Upper lobe of left lung (tissue), 6 donors: ENCODE results near the gene SORBS1. TPM values are rescaled to one million over a fixed set of nuclear protein-coding genes. Genes with fewer than 3 reads are reported as not detected.

Experiments used
- ATAC-seq, 2 donors: fragments of 200-7000 bp; cut with Tn5 transposase; one replicate each; pipeline ENCODE4 v1.9.1; 2022; ENCODE audit warnings: mild to moderate bottlenecking in 2 of 2, moderate library complexity in 2 of 2; ENCODE audit not compliant: low FRiP score in 2 of 2
- DNase-seq, 2 donors: peaks; one replicate each; pipeline ENCODE4 v3.0.0-alpha.2; 2019 to 2020
- H3K27ac ChIP-seq, 4 donors: fragments of 200-600 bp; sonication (generic); one replicate each; pipeline ENCODE4 v1.5.1; 2016 to 2019
- H3K27me3 ChIP-seq, 4 donors: fragments of 200-600 bp; sonication (generic); one replicate each; pipeline ENCODE4 v1.5.1; 2017 to 2019
- H3K36me3 ChIP-seq, 4 donors: fragments of 200-600 bp; sonication (generic); one replicate each; pipeline ENCODE4 v1.5.1; 2016 to 2019
- H3K4me1 ChIP-seq, 4 donors: fragments of 200-600 bp; sonication (generic); one replicate each; pipeline ENCODE4 v1.5.1; 2018 to 2019
- H3K4me3 ChIP-seq, 4 donors: fragments of 200-600 bp; sonication (generic); one replicate each; pipeline ENCODE4 v1.5.1; 2017 to 2019; ENCODE audit warnings: mild to moderate bottlenecking in 2 of 4, moderate library complexity in 1 of 4
- H3K9me3 ChIP-seq, 4 donors: fragments of 200-600 bp; sonication (generic); one replicate each; pipeline ENCODE4 v1.5.1; 2018 to 2019
- EP300 ChIP-seq, 4 donors: sonication (generic); formaldehyde crosslinking; IDR thresholded peaks; one replicate each; pipeline ENCODE4 v1.5.1; 2017; ENCODE audit warnings: antibody characterized with exemption in 4 of 4, control low read depth in 2 of 4
- POLR2A ChIP-seq, 4 donors: fragments of 450-650 bp; IDR thresholded peaks; one replicate each; pipeline ENCODE4 v1.5.1; 2016 to 2017; ENCODE audit warnings: antibody characterized with exemption in 4 of 4, mild to moderate bottlenecking in 2 of 4
- POLR2AphosphoS5 ChIP-seq, 2 donors: sonication (generic); formaldehyde crosslinking; IDR thresholded peaks; one replicate each; pipeline ENCODE4 v1.5.1; 2017; ENCODE audit warnings: antibody characterized with exemption in 2 of 2
- WGBS, 2 donors: methylation state at CpG; one replicate each; pipeline ENCODE4 v1.1.5; 2017 to 2018; 5-methylcytosine and 5-hydroxymethylcytosine counted together
- total RNA-seq, 6 donors: library from RNA; depleted of rRNA in 4 of 6; stranded (reverse); fragments of >200 nt in 4 of 6; gene quantifications; one replicate each; pipeline versions ENCODE4 v1.1.0 to v1.2.1, GENCODE V29; 2016 to 2021
- TF ChIP-seq, protein P1 (sequence below), 6 experiments: fragments of 450-650 bp in 4 of 6; fragments of 200-600 bp in 2 of 6; sonication (generic) in 2 of 6; IDR thresholded peaks; one replicate each; pipeline ENCODE4 v1.5.1; 2016 to 2019; ENCODE audit warnings: antibody characterized with exemption in 6 of 6
- donor health status: DM: no; HTN: no; CAD: no; lungs with moderate emphysema.
- donor health status: DM: no; HTN: yes; CAD: no; lungs with severe emphysema.

Gene SORBS1
- total RNA-seq, 6 donors from 2014 or later: 45.8 to 116 (median 71.7) TPM

DNA sequence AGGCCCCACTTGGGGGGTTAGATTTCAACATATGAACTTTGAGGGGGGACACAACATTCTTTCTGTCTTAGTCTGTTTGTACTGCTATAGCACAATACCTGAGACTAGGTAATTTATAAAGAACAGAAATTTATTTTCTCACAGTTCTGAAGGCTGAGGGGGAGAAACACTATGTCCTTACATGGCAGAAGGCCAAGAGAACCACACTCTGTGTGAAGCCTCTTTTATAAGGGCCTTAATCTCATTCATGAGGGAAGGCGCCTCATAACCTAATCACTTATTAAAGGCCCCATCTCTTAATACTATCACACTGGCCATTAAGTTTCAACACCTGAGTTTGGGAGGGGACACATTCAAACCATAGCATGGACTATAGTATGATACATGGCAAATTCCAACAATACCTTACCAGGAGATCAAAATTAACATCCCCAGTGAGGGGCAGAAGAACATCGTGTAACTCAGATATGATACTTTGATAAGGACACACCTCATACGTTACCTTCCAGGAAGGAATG, 261.1 kb downstream of the SORBS1 start:
- H3K36me3 ChIP-seq: no peaks in the 10 kb centered on the region
- no peak overlapping the region for H3K4me3 ChIP-seq
- no peak overlapping the region for H3K27ac ChIP-seq
- no peak for DNase-seq
- H3K4me1 ChIP-seq: peaks cover under 1 to 9% (median 3%) of the 10 kb centered on the region in 4 donors
- TF ChIP-seq, protein P1, sequence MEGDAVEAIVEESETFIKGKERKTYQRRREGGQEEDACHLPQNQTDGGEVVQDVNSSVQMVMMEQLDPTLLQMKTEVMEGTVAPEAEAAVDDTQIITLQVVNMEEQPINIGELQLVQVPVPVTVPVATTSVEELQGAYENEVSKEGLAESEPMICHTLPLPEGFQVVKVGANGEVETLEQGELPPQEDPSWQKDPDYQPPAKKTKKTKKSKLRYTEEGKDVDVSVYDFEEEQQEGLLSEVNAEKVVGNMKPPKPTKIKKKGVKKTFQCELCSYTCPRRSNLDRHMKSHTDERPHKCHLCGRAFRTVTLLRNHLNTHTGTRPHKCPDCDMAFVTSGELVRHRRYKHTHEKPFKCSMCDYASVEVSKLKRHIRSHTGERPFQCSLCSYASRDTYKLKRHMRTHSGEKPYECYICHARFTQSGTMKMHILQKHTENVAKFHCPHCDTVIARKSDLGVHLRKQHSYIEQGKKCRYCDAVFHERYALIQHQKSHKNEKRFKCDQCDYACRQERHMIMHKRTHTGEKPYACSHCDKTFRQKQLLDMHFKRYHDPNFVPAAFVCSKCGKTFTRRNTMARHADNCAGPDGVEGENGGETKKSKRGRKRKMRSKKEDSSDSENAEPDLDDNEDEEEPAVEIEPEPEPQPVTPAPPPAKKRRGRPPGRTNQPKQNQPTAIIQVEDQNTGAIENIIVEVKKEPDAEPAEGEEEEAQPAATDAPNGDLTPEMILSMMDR (IDR thresholded peaks at IDR 0.05): no peak
- TF ChIP-seq EP300 (IDR thresholded peaks at IDR 0.05) (no peak), POLR2A (IDR thresholded peaks at IDR 0.05) (no peak), POLR2AphosphoS5 (IDR thresholded peaks at IDR 0.05) (no peak)
- H3K9me3 ChIP-seq: no peaks in the 10 kb centered on the region
- no peaks in the 10 kb centered on the region for H3K27me3 ChIP-seq
- ATAC-seq: no peak
- 85 to 91% methylated on average over 3 of the region's 3 CpGs for WGBS, 2 donors

DNA sequence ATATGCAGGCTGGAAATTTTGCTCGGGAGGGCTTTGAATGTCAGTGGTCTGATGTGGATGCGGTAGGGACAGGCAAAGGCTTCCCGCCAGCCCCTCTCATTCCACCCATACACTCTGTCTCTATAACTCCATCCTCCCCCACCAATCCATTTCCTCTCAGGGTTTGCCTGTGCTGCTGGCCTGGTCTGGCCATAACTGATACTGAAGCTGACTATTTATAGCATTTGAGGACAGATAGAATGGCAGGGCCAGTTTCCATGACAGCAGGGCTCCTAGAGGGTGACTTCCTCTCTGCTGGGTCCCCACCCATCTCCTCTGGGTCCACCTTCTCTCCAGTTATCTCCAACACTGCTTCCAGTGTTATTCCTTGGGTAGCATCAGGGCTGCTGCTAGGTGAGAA, 263.8 kb downstream of the SORBS1 start:
- TF ChIP-seq EP300 (IDR thresholded peaks at IDR 0.05): no peak
- no peak for TF ChIP-seq POLR2AphosphoS5 (IDR thresholded peaks at IDR 0.05)
- TF ChIP-seq, protein P1 (IDR thresholded peaks at IDR 0.05): no peak
- TF ChIP-seq POLR2A (IDR thresholded peaks at IDR 0.05): no peak
- H3K27ac ChIP-seq: no peak overlapping the region
- 85 to 89% methylated on average over 3 of the region's 3 CpGs for WGBS, 2 donors
- ATAC-seq: no peak
- no peaks in the 10 kb centered on the region for H3K9me3 ChIP-seq
- no peaks in the 10 kb centered on the region for H3K36me3 ChIP-seq
- H3K4me3 ChIP-seq: no peak overlapping the region
- H3K4me1 ChIP-seq: peaks cover 5 to 17% (median 9%) of the 10 kb centered on the region in 4 donors
- H3K27me3 ChIP-seq: no peaks in the 10 kb centered on the region
- DNase-seq: no peak

DNA sequence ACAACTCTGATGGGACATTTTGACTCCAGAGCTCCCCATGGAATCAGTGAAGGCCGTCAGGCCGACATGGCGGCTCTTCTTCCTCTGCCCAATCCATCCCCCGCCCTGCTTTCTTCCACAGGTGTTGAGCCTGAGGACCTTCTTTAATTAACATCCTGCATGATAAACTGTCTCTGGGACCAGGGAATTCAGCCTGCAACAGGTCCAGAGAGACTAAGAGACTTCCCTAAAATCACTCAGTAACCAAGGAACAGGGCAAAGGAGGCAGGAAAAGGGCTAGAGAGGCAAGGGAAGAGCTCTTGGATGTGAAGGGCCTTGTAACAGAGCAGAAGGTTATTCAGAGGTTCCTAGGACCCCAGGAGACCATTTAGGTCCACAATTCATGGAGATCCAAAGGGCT, 264.4 kb downstream of the SORBS1 start:
- 98 to 100% methylated on average over 4 of the region's 4 CpGs for WGBS, 2 donors
- ATAC-seq: no peak
- no peak overlapping the region for H3K4me3 ChIP-seq
- no peak for DNase-seq
- TF ChIP-seq EP300 (IDR thresholded peaks at IDR 0.05) (no peak), POLR2A (IDR thresholded peaks at IDR 0.05) (no peak), POLR2AphosphoS5 (IDR thresholded peaks at IDR 0.05) (no peak)
- TF ChIP-seq, protein P1 (IDR thresholded peaks at IDR 0.05): no peak
- H3K4me1 ChIP-seq: peaks cover 5 to 17% (median 9%) of the 10 kb centered on the region in 4 donors
- no peaks in the 10 kb centered on the region for H3K9me3 ChIP-seq
- H3K36me3 ChIP-seq: no peaks in the 10 kb centered on the region
- peak overlapping the region in 1 of 4 donors; percentile 7 for H3K27ac ChIP-seq
- no peaks in the 10 kb centered on the region for H3K27me3 ChIP-seq

DNA sequence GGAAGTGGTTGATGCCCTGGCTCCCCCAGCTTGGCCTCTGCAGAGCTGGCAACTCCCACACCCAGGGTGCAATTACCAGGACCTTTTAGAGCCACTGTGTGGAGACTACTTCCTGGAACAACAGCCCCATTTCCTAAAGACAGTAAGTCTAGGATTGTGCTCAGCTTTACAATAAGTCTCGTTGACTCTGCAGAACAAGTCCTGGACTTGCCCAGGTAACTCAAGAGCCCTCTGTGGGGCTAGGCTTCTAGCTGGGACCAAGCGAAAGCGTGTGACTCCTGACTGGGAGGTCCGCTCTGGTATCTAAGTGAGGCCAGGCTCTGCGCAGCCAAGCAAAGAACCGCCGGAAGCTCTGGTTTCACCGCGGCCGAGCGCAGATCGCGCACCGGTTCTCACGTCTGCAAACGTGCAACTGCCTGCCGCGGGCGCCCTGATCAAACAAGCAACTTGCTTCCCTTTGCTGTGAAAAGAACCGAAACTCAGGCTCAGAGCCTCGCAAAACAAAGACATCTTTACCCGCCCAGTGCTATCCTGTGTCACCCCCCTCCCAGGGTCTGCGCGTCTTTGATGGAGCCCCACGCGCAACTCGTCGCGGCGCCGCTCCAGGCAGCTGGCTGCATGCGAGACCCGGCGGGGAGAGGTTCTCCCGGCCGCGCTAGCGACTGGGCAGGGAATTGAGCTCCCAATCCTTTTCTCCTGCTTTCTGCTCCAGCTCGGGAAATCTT, 266.0 kb downstream of the SORBS1 start:
- no peaks in the 10 kb centered on the region for H3K9me3 ChIP-seq
- H3K4me1 ChIP-seq: peaks cover 5 to 24% (median 10%) of the 10 kb centered on the region in 4 donors
- no peaks in the 10 kb centered on the region for H3K27me3 ChIP-seq
- H3K4me3 ChIP-seq: peak overlapping the region in 3 of 4 donors; percentile 36 to 49 (median 42)
- 3 to 5% methylated on average over 25 to 33 of the region's 39 CpGs for WGBS, 2 donors
- peak overlapping the region; percentile 23 to 65 (median 58) for H3K27ac ChIP-seq
- DNase-seq: peak; percentile 75 to 91
- ATAC-seq: peak; percentile 36 to 54
- no peaks in the 10 kb centered on the region for H3K36me3 ChIP-seq
- TF ChIP-seq POLR2A (IDR thresholded peaks at IDR 0.05): peak in 1 of 4 donors; percentile 41
- TF ChIP-seq POLR2AphosphoS5 (IDR thresholded peaks at IDR 0.05): no peak
- TF ChIP-seq EP300 (IDR thresholded peaks at IDR 0.05): no peak

DNA sequence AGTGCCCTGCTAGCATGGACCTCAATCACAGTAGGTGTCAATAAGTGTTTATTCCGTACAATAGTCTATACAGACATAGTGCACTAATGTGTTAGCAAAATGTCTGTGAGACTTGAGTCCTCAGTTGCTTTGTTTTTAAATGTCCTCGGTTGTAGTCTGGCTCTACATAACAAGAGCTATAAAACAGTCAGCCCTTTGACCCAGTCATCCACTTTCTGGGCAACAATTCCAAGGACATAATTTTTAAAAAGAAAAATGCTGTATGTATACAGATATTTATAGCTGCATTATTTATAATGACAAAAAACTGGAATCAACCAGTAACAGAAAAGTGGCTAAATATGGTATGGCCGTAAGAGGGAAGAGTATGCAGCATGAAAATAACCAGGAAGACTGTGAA, 267.5 kb downstream of the SORBS1 start:
- no peak for TF ChIP-seq POLR2A (IDR thresholded peaks at IDR 0.05)
- no peak for TF ChIP-seq EP300 (IDR thresholded peaks at IDR 0.05)
- no peak for TF ChIP-seq POLR2AphosphoS5 (IDR thresholded peaks at IDR 0.05)
- TF ChIP-seq, protein P1 (IDR thresholded peaks at IDR 0.05): no peak
- H3K4me1 ChIP-seq: peaks cover 5 to 39% (median 16%) of the 10 kb centered on the region in 4 donors
- no peak for ATAC-seq
- no peaks in the 10 kb centered on the region for H3K36me3 ChIP-seq
- no peak for DNase-seq
- H3K4me3 ChIP-seq: no peak overlapping the region
- WGBS, 2 donors: 89 to 94% methylated on average over 3 of the region's 3 CpGs
- no peak overlapping the region for H3K27ac ChIP-seq
- H3K9me3 ChIP-seq: no peaks in the 10 kb centered on the region
- no peaks in the 10 kb centered on the region for H3K27me3 ChIP-seq
